HG03060 (cell line): ENCODE measurements around the gene PAQR6.

Experiments used
- ATAC-seq: cut with Tn5 transposase; IDR thresholded peaks from one replicate; pipeline ENCODE4 v1.9.1; 2021; ENCODE audit warnings: low read depth, moderate number of reproducible peaks; ENCODE audit not compliant: unreplicated experiment

PAQR6 gene

GRCh38 chr1:156247460-156248322 is at the start of gene PAQR6:
Gene PAQR6 (minus strand): TSS chr1:156248056. CDS start chr1:156246731, 1,325 bp downstream.
- no peak for ATAC-seq

GRCh38 chr1:156295391-156295947 is 47.6 kb upstream of the PAQR6 start, which contains the start of gene GLMP:
Gene GLMP (minus strand): TSS chr1:156295679. CDS start chr1:156295645, 34 bp downstream.
- no peak for ATAC-seq

GRCh38 chr1:156293895-156294294 is 46.0 kb upstream of the PAQR6 start:
- ATAC-seq, result no peak

GRCh38 chr1:156293098-156293434 is 45.2 kb upstream of the PAQR6 start:
- no peak for ATAC-seq

- no peak for ATAC-seq
Observed at GRCh38 chr1:156291226-156292061, 43.6 kb upstream of the PAQR6 start.

- ATAC-seq, result no peak
Observed at GRCh38 chr1:156289857-156290256, 42.0 kb upstream of the PAQR6 start.

GRCh38 chr1:156286061-156286460 is 38.2 kb upstream of the PAQR6 start:
- no peak for ATAC-seq

- no peak for ATAC-seq
Observed at GRCh38 chr1:156285437-156285836, 37.6 kb upstream of the PAQR6 start.

- ATAC-seq, result no peak
Observed at GRCh38 chr1:156284757-156285156, 36.9 kb upstream of the PAQR6 start.

- ATAC-seq, result no peak
Observed at GRCh38 chr1:156284112-156284511, 36.3 kb upstream of the PAQR6 start, which contains the start of gene TMEM79. Gene TMEM79 (plus strand): TSS chr1:156284325. CDS start chr1:156285227, 902 bp downstream.

- no peak for ATAC-seq
Observed at GRCh38 chr1:156283521-156283920, 35.7 kb upstream of the PAQR6 start.

GRCh38 chr1:156282479-156283222 is 34.8 kb upstream of the PAQR6 start, which contains the start of gene SMG5:
Gene SMG5 (minus strand): TSS chr1:156282825. CDS start chr1:156282680, 145 bp downstream.
- peak; percentile 68 for ATAC-seq

GRCh38 chr1:156281693-156282478 is 34.0 kb upstream of the PAQR6 start:
- ATAC-seq, result no peak

- peak; percentile 59 for ATAC-seq
Observed at GRCh38 chr1:156281281-156281680, 33.4 kb upstream of the PAQR6 start.

GRCh38 chr1:156279837-156280236 is 32.0 kb upstream of the PAQR6 start:
- ATAC-seq, result no peak

GRCh38 chr1:156276966-156277381 is 29.1 kb upstream of the PAQR6 start:
- ATAC-seq, result no peak

- ATAC-seq, result no peak
Observed at GRCh38 chr1:156276532-156276931, 28.7 kb upstream of the PAQR6 start.

GRCh38 chr1:156270314-156270713 is 22.5 kb upstream of the PAQR6 start:
- ATAC-seq, result no peak

- no peak for ATAC-seq
Observed at GRCh38 chr1:156268336-156268735, 20.5 kb upstream of the PAQR6 start.
